Measurements from ENCODE around the gene RBM33.

The RBM33 gene

DNA sequence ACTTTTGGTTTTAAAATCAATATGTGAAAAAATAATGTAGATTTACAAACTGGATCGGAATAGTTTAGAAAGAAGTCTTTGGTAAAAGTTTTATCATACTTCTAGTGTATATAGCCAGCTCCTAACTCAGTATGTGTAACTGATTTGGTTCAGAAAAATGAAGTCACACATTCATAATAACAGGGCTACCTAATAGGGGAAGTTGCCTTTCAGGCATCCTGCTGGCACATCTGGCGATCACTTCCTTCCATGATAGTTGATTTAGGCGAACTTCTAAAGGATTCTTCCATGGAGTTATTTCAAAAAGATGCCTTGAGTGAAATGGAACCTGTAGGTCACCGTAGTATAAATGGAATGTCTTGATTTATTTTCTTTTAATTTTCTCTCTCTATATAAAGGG lies 98.7 kb downstream of the RBM33 start:
- no peak for TF ChIP-seq CTCF (conservative IDR thresholded peaks at IDR 0.05)
- no peak overlapping the region for H3K27ac ChIP-seq

- TF ChIP-seq CTCF (conservative IDR thresholded peaks at IDR 0.05), result no peak
- no peak overlapping the region for H3K27ac ChIP-seq
Observed at GRCh38 chr7:155744971-155745683, 100.7 kb downstream of the RBM33 start.

DNA sequence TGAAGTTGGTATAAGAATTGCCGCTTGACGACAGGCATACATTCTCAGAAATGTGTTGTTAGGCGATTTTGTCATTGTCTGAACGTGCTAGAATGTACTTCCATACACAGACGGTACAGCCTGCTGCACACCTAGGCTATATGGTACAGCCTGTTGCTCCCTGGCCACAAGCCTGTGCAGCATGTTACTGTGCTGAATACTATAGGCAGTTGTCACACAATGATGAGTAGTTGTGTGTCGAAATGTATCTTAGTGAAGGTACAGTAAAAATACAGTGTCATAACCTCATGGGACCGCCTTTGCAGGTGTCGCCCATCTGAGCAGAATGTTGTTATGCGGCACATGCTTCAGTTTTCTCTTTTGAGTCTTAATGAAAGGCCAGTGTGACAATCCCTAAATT lies 101.3 kb downstream of the RBM33 start:
- TF ChIP-seq CTCF (conservative IDR thresholded peaks at IDR 0.05), result no peak

DNA sequence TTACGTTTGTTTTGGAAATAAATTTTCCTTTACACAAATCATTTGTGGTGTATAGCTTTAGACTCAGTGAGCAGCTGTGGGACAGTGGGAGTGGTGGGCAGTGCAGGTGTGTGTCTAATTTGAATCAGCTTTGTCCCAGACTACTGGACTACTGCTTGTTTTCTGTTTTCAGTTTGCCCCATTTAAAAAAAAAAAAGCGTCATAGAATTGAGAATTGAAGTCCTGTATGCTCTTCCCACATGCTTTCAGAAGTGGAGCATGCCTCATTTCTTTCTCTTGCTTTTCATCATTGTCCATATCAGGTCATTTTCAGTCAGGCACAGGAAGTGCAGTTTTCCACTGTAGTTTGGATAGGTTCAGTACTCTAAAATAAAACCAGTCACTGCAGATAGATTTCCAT lies 101.7 kb downstream of the RBM33 start:
- H3K27ac ChIP-seq, result no peak overlapping the region
- TF ChIP-seq CTCF (conservative IDR thresholded peaks at IDR 0.05), result no peak

More for the DNA sequence above, 101.3 kb downstream of the RBM33 start:
- no peak overlapping the region for H3K27ac ChIP-seq

DNA sequence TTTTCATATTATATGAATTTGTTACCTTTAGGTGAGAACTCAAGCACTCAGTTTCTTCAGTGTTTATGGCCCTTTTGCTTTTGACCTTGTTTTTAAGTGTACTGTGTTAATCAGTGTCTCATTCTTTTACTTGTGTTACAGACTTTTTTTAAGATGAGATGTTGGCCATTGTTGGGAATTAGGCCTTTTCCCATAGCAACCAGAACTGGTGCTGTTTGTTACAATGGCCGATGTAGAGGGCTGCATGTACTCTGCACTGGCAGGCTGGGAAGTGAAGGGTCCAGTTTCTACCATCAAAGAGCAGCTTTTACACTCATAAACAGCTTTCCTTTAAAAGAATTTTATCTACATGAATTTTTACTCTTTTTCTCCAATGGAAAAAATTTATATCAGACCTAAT lies 102.7 kb downstream of the RBM33 start:
- TF ChIP-seq CTCF (conservative IDR thresholded peaks at IDR 0.05), result no peak
- no peak overlapping the region for H3K27ac ChIP-seq

GRCh38 chr7:155749578-155749977 lies 105.1 kb downstream of the RBM33 start:
- H3K27ac ChIP-seq, result peak overlapping the region; percentile 32
- TF ChIP-seq CTCF (conservative IDR thresholded peaks at IDR 0.05), result no peak

GRCh38 chr7:155750255-155751125 lies 106.0 kb downstream of the RBM33 start:
- no peak for TF ChIP-seq CTCF (conservative IDR thresholded peaks at IDR 0.05)
- peak overlapping the region; percentile 32 for H3K27ac ChIP-seq
